ENCODE data around the gene SHPK. TPM values are rescaled to one million over a fixed set of nuclear protein-coding genes. Genes with fewer than 3 reads are reported as not detected.

Gene SHPK
- total RNA-seq, 3 donors from 2014 or later: 13.9 to 27.8 (median 19.0) TPM

GRCh38 chr17:3632287-3632686, 3.8 kb downstream of the SHPK start:
- no peak for ATAC-seq
- H3K4me1 ChIP-seq (ENCODE audit: low read depth): peaks cover 9% of the 10 kb centered on the region
- H3K36me3 ChIP-seq (ENCODE audit: low read depth): peaks cover 6% of the 10 kb centered on the region
- DNase-seq: no peak
- no peak overlapping the region for H3K4me3 ChIP-seq
- TF ChIP-seq, protein P1, sequence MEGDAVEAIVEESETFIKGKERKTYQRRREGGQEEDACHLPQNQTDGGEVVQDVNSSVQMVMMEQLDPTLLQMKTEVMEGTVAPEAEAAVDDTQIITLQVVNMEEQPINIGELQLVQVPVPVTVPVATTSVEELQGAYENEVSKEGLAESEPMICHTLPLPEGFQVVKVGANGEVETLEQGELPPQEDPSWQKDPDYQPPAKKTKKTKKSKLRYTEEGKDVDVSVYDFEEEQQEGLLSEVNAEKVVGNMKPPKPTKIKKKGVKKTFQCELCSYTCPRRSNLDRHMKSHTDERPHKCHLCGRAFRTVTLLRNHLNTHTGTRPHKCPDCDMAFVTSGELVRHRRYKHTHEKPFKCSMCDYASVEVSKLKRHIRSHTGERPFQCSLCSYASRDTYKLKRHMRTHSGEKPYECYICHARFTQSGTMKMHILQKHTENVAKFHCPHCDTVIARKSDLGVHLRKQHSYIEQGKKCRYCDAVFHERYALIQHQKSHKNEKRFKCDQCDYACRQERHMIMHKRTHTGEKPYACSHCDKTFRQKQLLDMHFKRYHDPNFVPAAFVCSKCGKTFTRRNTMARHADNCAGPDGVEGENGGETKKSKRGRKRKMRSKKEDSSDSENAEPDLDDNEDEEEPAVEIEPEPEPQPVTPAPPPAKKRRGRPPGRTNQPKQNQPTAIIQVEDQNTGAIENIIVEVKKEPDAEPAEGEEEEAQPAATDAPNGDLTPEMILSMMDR (IDR thresholded peaks at IDR 0.05): no peak
- H3K9me3 ChIP-seq: no peaks in the 10 kb centered on the region
- intact Hi-C loops (cut with DNase I, micrococcal nuclease): no loop called here

DNA sequence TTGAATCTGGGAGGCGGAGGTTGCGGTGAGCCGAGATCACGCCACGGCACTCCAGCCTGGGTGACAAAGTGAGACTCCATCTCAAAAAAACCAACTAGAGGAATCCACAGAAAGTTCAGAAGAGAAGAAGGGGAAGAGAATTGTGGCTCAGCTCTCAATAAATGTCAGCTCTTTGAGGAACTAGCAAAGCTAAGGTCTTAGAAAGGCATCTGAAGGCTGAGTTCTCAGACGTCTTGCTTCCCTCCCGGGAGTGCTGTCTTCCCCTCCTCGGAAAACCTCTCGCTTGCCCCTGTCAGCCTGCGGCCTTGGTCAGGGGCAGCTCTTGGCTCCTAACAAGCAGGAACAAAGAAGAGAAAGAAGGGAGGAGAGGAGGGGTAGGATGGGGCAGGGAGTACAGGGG, 5.3 kb downstream of the SHPK start:
- TF ChIP-seq, protein P1 (IDR thresholded peaks at IDR 0.05): no peak
- Histone ChIP-seq H3K9me3 (no peaks in the 10 kb centered on the region), H3K36me3 (ENCODE audit: low read depth) (peaks cover 6% of the 10 kb centered on the region), H3K4me1 (ENCODE audit: low read depth) (peaks cover 9% of the 10 kb centered on the region), H3K4me3 (no peak overlapping the region)
- no peak for DNase-seq
- intact Hi-C loops (cut with DNase I, micrococcal nuclease): no loop called here
- ATAC-seq: no peak

GRCh38 chr17:3627769-3628167, 8.3 kb downstream of the SHPK start:
- intact Hi-C loops (cut with DNase I, micrococcal nuclease): no loop called here
- Histone ChIP-seq H3K36me3 (ENCODE audit: low read depth) (peaks cover 6% of the 10 kb centered on the region), H3K4me1 (ENCODE audit: low read depth) (no peaks in the 10 kb centered on the region), H3K4me3 (no peak overlapping the region), H3K9me3 (no peaks in the 10 kb centered on the region)
- no peak for DNase-seq
- ATAC-seq: no peak
- TF ChIP-seq, protein P1 (IDR thresholded peaks at IDR 0.05): no peak

DNA sequence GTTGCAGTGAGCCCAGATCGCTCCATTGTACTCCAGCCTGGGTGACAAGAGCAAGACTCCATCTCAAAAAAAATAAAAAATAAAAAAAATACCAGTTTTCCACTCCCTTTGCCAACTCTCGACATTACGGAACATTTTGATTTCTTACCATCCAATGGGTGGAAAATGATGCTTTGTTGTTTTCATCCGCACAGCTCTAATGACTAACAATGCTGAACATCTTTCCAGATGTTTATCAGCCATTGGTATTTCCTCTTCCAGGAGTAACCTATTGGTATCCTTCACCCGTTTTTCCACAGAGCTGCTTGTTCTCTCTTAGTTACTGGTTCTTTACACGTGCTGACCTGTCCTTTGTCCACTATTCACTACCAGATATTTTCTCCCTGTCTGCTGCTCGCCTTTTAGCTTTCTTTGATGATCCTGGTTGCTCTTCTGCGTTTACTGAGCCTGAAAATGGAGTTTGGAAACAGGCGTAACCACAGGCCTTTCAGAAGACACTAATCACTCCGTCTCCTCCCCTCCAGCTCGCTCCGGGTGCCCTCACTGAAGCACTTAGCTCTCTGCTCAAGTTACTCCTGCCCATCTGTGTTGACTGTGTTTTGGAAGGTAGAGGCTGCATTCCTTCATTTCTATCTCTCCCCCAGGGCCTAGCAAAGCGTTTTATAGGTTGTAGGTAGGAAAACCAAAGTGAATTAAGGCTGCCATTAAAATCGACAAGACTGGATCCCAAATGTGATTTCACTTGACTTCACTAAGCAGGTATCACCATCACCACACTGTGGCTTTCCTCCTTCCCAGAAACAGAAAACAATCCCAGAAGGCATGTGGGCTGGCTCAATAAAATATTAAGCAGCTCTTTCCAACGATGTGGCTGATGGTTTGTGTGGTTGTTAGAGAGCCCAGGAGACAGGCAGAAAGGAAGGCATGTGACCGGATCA, 8.9 kb downstream of the SHPK start:
- no peak overlapping the region for H3K4me3 ChIP-seq
- H3K9me3 ChIP-seq: no peaks in the 10 kb centered on the region
- TF ChIP-seq, protein P1 (IDR thresholded peaks at IDR 0.05): no peak
- H3K36me3 ChIP-seq (ENCODE audit: low read depth): peaks cover 10% of the 10 kb centered on the region
- no peak for ATAC-seq
- intact Hi-C loops (cut with DNase I, micrococcal nuclease): no loop called here
- no peak for DNase-seq
- H3K4me1 ChIP-seq (ENCODE audit: low read depth): no peaks in the 10 kb centered on the region

DNA sequence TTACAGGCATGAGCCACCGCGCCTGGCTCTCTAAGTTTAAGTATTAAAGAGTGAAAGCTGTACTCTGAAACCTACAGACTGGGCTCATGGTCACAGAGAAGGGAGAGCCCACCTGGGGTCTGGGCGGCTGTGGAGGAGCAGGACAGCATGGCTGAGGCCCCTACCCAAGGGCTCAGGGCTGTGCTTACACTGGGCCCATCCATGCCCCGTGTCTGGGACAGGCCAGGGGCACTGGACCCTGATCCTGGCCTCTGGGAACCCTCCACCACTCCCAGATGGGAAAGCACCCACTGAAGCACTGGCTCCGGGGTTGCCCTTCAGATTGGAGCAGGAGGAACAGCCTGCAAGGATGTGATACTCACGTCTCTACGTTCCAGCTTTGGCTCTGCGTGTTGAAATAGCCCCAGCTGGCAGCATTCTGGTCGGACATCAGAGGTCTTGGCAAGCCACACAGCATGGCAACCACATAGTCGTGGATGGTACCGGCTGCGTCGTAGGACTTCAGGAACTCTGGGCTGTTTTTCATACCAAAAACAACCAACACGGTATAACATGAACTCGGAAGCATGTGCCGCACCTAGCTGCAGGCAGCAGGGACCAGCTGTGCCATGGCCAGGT, 13.0 kb downstream of the SHPK start:
- TF ChIP-seq, protein P1 (IDR thresholded peaks at IDR 0.05): no peak
- no peak overlapping the region for H3K4me3 ChIP-seq
- DNase-seq (no peak), ATAC-seq (no peak)
- peaks cover 4% of the 10 kb centered on the region for H3K36me3 ChIP-seq (ENCODE audit: low read depth)
- intact Hi-C loops (cut with DNase I, micrococcal nuclease): no loop called here
- no peaks in the 10 kb centered on the region for H3K9me3 ChIP-seq
- H3K4me1 ChIP-seq (ENCODE audit: low read depth): no peaks in the 10 kb centered on the region

All from mucosa of descending colon (tissue), 3 donors.